ENCODE measurements around the gene LLCFC1. TPM values are rescaled to one million over a fixed set of nuclear protein-coding genes. Genes with fewer than 3 reads are reported as not detected.

The LLCFC1 gene
- polyA plus RNA-seq, 1 donor from 2014 or later = not detected

GRCh38 chr7:142925413-142925812, 13.9 kb upstream of the LLCFC1 start:
- Histone ChIP-seq H3K27me3 (ENCODE audit: insufficient read depth, low read depth, low read length) (no peaks in the 10 kb centered on the region), H3K4me3 (ENCODE audit: low read length) (no peak overlapping the region), H3K9me2 (ENCODE audit: insufficient read depth, low read length) (no peaks in the 10 kb centered on the region)

GRCh38 chr7:142927085-142927745, 12.1 kb upstream of the LLCFC1 start:
- Histone ChIP-seq H2AFZ (ENCODE audit: low read depth, low read length) (no peak overlapping the region), H3K9me3 (ENCODE audit: low read length) (no peaks in the 10 kb centered on the region), H3K9ac (ENCODE audit: low read length) (no peak overlapping the region), H3K27ac (ENCODE audit: low read length) (no peak overlapping the region), H3K9me2 (ENCODE audit: insufficient read depth, low read length) (no peaks in the 10 kb centered on the region), H3K79me2 (replicated peaks; ENCODE audit: insufficient read depth, low read length) (no peaks in the 10 kb centered on the region), H3K27me3 (ENCODE audit: insufficient read depth, low read depth, low read length) (no peaks in the 10 kb centered on the region), H4K20me1 (ENCODE audit: insufficient read depth) (no peaks in the 10 kb centered on the region), H3K36me3 (ENCODE audit: insufficient read depth, low read length) (no peaks in the 10 kb centered on the region), H3K4me3 (ENCODE audit: low read length) (no peak overlapping the region), H3K4me2 (ENCODE audit: low read length) (no peak overlapping the region), H3F3A (ENCODE audit: insufficient read depth, low read length, poor library complexity, severe bottlenecking) (no peaks in the 10 kb centered on the region)
- TF ChIP-seq POLR2AphosphoS5 (IDR thresholded peaks at IDR 0.05) (no peak), EP300 (conservative IDR thresholded peaks at IDR 0.05; ENCODE audit: poor library complexity, severe bottlenecking) (no peak), TAF1 (IDR thresholded peaks at IDR 0.05; ENCODE audit: low read depth) (no peak), MXI1 (conservative IDR thresholded peaks at IDR 0.05; ENCODE audit: poor library complexity, severe bottlenecking) (no peak), SMC3 (conservative IDR thresholded peaks at IDR 0.05; ENCODE audit: poor library complexity) (no peak), RAD21 (conservative IDR thresholded peaks at IDR 0.05) (no peak)
- TF ChIP-seq, protein P1, sequence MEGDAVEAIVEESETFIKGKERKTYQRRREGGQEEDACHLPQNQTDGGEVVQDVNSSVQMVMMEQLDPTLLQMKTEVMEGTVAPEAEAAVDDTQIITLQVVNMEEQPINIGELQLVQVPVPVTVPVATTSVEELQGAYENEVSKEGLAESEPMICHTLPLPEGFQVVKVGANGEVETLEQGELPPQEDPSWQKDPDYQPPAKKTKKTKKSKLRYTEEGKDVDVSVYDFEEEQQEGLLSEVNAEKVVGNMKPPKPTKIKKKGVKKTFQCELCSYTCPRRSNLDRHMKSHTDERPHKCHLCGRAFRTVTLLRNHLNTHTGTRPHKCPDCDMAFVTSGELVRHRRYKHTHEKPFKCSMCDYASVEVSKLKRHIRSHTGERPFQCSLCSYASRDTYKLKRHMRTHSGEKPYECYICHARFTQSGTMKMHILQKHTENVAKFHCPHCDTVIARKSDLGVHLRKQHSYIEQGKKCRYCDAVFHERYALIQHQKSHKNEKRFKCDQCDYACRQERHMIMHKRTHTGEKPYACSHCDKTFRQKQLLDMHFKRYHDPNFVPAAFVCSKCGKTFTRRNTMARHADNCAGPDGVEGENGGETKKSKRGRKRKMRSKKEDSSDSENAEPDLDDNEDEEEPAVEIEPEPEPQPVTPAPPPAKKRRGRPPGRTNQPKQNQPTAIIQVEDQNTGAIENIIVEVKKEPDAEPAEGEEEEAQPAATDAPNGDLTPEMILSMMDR (IDR thresholded peaks at IDR 0.05; ENCODE audit: poor library complexity, severe bottlenecking) = no peak
- TF ChIP-seq, protein P2, sequence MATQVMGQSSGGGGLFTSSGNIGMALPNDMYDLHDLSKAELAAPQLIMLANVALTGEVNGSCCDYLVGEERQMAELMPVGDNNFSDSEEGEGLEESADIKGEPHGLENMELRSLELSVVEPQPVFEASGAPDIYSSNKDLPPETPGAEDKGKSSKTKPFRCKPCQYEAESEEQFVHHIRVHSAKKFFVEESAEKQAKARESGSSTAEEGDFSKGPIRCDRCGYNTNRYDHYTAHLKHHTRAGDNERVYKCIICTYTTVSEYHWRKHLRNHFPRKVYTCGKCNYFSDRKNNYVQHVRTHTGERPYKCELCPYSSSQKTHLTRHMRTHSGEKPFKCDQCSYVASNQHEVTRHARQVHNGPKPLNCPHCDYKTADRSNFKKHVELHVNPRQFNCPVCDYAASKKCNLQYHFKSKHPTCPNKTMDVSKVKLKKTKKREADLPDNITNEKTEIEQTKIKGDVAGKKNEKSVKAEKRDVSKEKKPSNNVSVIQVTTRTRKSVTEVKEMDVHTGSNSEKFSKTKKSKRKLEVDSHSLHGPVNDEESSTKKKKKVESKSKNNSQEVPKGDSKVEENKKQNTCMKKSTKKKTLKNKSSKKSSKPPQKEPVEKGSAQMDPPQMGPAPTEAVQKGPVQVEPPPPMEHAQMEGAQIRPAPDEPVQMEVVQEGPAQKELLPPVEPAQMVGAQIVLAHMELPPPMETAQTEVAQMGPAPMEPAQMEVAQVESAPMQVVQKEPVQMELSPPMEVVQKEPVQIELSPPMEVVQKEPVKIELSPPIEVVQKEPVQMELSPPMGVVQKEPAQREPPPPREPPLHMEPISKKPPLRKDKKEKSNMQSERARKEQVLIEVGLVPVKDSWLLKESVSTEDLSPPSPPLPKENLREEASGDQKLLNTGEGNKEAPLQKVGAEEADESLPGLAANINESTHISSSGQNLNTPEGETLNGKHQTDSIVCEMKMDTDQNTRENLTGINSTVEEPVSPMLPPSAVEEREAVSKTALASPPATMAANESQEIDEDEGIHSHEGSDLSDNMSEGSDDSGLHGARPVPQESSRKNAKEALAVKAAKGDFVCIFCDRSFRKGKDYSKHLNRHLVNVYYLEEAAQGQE (IDR thresholded peaks at IDR 0.05; ENCODE audit: borderline replicate concordance) = no peak

More at GRCh38 chr7:142925413-142925812, 13.9 kb upstream of the LLCFC1 start:
- TF ChIP-seq POLR2AphosphoS5 (IDR thresholded peaks at IDR 0.05) (no peak), MXI1 (conservative IDR thresholded peaks at IDR 0.05; ENCODE audit: poor library complexity, severe bottlenecking) (no peak), TAF1 (IDR thresholded peaks at IDR 0.05; ENCODE audit: low read depth) (no peak), EP300 (conservative IDR thresholded peaks at IDR 0.05; ENCODE audit: poor library complexity, severe bottlenecking) (no peak), SMC3 (conservative IDR thresholded peaks at IDR 0.05; ENCODE audit: poor library complexity) (no peak)
- Histone ChIP-seq H3K9ac (ENCODE audit: low read length) (no peak overlapping the region), H3K9me3 (ENCODE audit: low read length) (no peaks in the 10 kb centered on the region), H3K36me3 (ENCODE audit: insufficient read depth, low read length) (no peaks in the 10 kb centered on the region), H3K79me2 (replicated peaks; ENCODE audit: insufficient read depth, low read length) (no peaks in the 10 kb centered on the region), H2AFZ (ENCODE audit: low read depth, low read length) (no peak overlapping the region), H3F3A (ENCODE audit: insufficient read depth, low read length, poor library complexity, severe bottlenecking) (no peaks in the 10 kb centered on the region), H3K27ac (ENCODE audit: low read length) (no peak overlapping the region), H4K20me1 (ENCODE audit: insufficient read depth) (no peaks in the 10 kb centered on the region), H3K4me2 (ENCODE audit: low read length) (no peak overlapping the region)
